Measurements from ENCODE around the gene EP400.

Gene EP400

DNA sequence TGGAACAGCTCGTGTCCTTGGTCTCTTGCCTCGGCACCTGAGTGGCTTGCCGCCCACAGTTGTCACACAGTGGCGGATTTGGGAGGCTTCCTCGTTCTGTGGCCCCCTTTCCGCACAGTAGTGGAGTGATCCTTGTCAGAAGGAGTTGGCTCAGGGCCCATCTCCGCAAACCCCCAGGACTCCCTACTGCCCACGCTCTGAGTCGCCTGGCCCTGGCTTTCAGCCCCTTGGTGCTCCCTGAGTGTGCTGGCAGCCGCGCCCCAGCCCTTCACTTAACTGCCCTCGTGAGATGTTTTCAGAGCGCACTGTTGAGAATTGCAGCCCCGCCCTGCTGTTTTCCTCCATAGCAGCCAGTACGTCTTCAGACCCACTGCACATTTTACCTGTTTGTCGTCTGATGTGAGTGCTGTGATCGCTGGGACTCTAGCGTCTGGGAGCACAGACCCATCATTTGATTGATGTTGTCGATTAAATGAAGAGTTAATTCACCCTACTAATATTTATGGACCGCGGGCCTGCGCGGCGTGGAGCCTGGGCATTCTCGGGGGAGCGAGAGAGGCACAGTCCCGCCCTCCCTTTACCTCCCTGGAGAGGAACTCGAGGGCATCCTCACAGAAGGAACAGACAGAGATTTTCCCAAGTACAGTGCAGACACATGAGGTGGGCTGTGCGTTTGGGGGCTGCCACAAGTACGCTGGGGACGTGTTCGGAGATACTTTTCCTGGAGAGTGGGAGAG is 102.6 kb downstream of the EP400 start:
- DNase-seq: no peak

DNA sequence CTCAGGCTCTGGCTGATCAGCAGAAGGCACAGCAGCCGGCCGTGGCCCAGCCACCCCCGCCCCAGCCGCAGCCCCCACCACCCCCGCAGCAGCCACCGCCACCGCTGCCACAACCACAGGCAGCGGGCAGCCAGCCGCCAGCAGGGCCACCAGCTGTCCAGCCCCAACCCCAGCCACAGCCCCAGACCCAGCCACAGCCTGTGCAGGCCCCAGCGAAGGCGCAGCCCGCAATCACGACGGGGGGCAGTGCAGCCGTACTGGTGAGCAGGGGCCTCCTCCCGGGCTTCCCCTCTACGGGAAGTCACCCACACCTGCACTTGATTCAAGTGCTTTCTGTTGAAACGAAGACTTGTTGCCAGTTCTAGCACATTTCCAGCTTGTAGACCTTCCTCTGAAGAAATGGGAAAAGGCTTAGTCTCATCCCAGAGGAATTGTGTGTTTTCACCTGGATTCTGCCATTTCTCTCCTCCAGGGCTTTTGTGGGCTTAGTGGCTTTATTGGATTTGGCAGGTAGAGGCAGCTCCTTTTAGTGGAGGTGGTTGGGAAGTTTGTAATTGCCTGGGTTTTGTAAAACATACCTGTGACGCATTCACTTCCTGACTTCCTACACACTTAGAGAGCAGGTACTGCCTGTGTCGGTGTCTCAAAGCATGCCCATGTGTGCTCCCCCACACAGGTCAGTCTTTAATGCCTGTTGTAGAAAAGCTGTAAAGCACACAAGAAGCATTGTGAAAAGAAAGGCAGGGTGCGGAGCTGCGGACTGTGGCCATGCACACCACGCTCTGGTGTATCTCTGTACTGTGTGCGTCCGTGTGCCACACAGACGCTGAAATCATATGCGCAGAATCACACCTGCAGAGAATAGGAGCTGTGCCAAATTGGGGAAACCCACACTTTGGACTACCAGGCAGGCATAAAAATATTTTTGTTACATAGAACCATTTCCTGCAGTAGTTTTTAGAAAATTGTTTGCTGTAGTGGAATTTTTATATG is 103.9 kb downstream of the EP400 start:
- DNase-seq: no peak

DNA sequence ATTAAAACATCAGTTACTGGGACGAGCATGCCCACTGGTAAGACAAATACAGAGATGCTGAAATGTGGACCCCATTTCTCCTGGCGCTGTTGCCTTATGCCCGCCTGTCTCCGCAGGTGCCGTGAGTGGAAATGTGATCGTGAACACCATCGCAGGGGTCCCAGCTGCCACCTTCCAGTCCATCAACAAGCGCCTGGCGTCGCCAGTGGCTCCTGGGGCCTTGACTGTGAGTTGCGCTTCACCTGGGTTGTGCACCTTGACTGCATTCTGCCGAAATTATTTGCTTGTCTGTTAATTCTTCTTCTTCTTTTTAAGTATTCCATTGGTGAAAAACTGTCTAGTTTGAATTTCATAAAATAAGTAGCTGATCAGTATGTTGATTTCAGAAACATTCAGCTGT is 105.2 kb downstream of the EP400 start:
- DNase-seq: no peak

DNA sequence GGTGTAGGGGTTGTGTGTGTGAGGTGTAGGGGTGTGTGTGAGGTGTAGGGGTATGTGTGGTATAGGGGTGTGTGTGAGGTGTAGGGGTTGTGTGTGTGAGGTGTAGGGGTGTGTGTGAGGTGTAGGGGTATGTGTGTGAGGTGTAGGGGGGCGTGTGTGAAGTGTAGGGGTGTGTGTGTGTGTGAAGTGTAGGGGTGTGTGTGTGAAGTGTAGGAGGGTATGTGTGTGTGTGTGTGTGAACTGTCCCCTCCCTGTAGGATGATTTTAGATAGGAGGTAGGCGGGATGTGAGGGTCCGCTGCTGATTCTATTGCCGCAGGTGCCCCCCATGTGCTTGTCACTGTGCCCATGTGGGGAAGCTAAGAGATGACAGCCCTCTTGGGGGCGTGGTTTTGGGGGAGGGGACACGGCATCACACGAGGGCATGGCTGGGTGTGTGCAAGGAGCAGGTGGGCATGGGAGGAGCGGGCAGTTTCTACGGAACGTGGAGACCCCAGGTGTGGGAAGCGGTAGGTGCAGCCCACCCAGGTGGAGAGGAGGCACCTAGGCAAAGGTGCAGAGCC is 105.9 kb downstream of the EP400 start:
- no peak for DNase-seq

DNA sequence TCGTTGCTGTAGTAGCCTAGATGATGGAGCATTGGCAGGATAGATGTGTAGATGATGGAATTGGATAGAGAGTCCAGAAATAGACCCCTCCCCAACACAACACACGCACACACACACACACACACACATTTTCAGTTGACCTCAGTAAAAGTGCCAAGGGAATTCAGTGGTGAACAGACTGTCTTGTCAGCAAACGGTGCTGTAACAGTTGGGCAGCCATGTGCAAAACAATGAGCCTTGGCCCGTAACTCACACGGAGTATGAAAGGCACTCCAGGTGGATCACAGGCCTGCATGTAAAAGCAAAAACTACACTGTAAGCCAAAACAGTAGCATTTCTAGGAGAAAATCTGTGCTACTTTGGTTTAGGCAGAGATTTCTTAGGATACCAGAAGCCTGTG is 106.6 kb downstream of the EP400 start:
- no peak for DNase-seq

DNA sequence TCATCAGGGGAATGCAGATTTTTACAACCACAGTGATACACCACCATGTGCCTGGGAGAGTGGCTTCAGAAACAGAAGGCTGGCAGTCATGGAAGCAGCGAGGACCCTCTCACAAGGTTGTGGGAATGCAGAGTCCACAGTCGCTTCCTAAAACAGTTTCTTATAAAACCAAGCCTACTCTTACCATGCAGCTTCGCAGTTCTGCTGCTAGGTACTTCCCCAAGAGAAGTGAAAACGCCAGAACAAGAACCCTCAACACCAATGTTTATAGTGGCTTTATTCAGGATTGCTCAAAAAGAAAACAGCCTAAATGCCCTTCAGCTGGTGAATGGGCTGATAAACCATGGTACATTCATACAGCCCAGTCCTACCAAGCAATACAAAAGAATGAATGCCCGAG is 107.2 kb downstream of the EP400 start:
- DNase-seq: no peak

DNA sequence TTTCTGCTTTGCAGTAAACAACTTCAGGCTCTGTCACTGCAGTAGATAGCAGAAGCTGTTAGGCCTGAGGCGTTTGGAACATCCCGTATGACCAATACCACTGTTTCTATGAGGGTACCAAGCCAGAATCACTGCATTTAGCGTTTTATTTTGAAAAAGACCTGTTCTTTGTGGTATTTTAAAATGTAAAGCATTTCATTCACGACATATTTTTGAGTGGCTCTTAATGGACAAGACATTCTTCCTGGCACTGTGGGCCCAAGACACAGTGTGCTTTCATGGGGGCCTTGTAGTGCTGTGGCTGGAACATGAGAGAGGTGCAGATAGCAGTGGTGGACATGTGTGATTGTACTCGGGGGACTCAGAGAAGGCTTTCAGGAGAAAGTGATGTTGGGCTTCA is 107.9 kb downstream of the EP400 start:
- DNase-seq: no peak

DNA sequence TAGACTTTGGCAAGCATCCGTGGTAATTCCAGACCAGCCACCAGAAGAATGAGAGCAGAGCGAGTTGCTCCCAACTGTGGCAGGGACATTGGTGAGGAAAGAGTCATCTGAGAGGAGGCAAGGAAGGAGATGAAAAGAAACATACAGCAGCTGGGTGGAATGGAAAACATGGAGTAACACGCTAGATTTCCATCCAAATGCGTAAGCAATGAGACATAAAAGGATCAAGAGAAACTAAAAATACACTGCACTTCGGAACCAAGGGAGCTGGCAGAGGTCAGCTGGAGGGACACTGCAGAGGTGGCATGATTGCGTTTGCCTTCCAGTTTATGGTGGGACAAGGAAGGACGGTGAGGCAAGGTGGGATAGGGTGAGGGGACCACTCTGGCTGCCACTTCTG is 111.5 kb downstream of the EP400 start:
- no peak for DNase-seq

DNA sequence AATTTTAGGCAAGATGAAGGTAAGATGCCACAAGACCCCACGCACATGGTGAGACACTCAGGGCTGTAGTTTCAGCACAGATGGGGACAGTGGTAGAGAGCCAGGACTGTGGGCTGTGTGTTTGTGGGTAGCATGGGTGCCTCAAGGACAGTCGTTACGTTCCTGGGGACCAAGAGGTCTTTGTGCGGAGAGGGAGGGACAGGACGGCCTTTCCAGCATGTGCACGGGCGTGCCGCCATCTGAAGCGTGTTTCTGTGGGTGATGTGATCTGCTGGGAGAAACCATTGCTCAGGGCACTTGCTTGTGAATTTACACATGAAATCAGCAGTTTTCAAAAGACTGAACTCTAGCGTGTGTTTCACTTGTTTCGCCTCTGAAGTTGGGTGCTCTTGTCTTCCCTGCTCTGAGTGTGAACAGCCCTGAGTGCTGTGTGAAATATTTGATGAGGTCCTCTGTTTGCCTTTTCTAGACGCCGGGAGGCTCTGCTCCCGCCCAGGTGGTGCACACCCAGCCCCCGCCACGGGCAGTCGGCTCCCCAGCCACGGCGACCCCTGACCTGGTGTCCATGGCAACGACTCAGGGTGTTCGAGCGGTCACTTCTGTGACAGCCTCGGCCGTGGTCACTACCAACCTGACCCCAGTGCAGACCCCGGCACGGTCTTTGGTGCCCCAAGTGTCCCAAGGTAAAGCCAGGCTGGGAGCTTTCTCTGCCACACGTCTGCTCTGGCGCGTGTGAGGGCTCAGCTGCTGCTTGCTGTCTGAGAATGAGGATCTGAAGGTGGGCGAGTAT is 112.1 kb downstream of the EP400 start:
- no peak for DNase-seq

DNA sequence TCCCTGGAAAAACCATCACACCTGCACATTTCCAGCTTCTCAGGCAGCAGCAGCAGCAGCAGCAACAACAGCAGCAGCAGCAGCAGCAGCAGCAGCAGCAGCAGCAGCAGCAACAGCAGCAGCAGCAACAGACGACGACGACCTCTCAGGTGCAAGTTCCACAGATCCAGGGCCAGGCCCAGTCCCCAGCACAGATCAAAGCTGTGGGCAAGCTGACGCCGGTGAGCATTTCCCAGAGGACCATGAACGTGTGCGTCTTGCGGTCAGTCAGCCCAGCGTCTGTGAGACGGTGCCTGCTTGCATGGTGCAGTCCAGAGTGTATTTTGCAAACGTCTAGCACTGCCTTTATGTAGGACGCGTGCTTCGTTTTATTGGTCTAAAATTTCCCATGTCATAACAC is 112.7 kb downstream of the EP400 start:
- DNase-seq: no peak

DNA sequence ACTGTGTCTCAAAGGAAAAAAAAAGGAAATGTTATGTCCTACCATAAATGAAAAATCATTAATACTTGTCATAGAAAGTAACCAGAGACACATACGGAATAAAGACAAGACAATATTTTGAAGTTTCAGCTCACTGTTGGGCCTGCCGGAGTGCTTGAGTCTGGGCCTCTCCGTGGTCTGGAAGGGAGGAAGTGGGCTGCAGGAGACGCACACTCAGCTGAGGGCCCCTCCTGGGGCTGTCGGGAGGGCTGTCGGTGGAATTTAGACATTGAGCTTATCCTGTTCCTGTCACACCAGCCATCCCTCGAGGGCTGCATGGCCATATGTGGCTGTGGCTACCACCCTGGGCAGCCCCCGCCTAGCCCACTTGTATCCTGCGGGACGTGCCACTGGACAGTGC is 113.7 kb downstream of the EP400 start:
- no peak for DNase-seq

DNA sequence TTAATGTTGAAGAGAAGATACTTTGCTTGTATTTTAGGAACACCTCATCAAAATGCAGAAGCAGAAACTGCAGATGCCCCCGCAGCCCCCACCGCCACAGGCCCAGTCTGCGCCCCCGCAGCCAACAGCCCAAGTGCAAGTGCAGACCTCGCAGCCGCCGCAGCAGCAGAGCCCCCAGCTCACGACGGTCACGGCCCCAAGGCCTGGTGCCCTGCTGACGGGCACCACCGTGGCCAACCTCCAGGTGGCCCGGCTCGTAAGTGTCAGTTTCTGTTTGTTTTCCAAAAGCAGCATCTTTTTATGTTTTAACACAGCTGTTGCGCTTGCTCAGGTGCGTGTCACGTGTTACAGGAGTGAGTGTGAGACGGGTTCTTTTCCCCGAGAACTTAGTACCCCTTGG is 114.9 kb downstream of the EP400 start:
- no peak for DNase-seq

DNA sequence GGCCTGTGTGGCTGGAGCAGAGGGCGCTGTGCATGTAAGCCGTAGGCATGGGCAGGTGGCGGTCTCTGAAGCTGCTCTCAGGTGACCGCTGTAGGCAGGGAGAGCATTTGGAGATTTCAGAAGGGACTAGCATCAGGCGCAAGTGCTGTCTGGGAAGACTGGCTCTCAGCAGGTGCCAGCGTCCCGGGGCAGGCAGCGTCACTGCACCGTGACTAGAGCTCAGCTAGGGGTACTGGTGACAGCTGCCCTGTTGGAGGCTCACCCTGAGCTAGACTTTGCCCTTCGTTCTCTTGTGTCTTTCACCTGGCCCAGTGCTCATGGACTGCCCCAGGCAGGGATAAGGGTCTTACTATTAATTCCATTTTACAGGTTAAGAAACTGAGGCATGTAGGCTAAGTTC is 115.5 kb downstream of the EP400 start:
- no peak for DNase-seq

DNA sequence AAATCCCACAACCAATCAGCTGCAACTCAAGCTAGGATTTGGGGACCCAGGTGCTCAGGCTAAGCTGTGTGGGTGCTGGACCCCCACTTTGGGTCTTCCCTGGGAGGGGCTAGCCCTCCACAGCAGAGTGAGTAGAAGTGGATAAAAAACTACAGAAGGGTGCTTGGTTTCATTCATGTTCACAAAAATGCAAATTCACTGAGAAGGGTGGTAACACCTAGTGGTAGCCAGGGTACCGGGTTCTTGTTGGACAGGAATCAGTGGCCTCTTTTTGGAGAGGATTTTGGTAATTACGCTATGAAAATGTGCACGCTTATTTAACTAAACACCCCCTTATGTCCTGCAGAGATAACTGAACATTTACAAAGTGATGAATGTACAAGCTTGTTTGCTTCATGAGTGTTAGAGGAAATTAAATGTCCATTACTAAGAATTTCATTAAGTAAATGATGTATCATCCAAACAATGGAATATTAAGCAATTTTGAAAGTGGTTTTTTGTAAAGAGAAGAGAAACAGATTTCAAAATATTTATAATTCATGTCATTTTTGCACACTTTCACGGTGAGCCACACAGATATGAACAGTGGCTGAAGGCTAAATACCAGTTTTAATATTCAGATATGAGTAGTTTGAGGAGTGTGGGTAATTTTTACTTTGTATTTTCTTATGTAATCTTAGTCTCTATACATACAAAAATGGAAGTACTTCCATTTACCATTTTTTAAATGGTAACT is 116.0 kb downstream of the EP400 start:
- no peak for DNase-seq

DNA sequence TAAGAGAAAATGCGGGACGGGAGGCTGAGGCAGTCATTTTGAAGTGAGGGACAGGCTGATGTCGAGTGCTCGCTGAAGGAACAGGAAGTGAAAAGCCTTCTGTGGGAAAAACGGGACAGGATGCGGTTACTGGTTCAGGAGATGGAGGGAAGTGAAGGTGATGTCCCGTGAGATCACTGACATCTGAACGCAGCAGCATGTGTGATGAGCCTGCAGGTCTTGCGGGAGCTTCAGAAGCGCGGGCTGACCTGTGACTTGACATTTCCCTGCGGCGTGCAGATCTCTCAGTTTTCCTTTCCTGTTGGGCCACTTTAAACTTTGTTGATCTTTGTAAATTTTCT is 116.6 kb downstream of the EP400 start:
- DNase-seq: no peak

DNA sequence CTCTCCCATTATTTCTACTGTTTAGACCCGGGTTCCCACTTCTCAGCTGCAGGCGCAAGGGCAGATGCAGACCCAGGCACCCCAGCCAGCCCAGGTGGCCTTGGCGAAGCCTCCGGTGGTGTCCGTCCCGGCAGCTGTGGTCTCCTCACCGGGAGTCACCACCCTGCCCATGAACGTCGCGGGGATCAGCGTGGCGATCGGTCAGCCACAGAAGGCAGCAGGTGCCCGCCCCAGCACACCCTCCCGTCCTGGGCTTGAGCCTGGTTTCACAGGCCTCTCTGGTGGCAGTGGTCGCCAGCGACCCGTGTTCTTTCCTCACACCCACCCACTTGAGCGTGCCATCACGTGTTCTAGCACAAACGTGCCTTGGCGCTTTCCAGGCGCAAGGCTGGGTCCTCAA is 117.0 kb downstream of the EP400 start:
- DNase-seq: no peak

DNA sequence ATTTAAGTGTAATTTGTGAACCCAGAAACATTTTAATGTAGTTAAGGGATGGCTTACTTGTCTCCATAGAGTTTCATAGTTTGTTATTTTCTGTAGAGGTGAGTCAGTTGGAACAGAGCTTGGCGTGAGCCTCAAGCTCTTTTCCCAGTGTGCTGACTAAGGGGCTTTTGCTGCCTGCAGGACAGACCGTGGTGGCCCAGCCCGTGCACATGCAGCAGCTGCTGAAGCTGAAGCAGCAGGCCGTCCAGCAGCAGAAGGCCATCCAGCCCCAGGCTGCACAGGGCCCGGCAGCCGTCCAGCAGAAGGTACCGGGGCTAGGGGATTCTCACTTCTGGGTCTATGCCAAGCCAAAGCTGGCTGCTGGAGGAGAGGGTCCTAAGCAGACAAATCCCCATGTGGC is 117.4 kb downstream of the EP400 start:
- DNase-seq: no peak

DNA sequence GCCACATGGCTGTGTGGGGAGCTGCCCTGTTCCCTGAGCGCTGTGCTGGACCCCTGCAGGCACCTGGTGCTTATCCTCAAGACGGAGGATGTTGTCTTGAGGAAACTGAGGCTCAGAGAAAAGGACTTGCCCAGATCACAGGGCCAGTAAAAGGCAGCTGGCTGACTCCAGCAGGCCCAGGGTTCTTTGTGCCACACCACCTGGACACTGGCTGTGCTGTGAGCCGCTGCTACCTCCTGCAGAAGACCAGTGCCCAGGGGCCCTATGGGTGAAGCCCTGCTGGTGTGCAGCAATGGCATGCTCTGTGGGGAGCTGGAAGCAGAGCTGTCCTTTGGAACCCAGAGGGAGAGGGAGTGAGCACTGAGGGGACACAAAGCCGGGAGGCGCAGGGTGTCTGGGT is 118.5 kb downstream of the EP400 start:
- DNase-seq: no peak

DNA sequence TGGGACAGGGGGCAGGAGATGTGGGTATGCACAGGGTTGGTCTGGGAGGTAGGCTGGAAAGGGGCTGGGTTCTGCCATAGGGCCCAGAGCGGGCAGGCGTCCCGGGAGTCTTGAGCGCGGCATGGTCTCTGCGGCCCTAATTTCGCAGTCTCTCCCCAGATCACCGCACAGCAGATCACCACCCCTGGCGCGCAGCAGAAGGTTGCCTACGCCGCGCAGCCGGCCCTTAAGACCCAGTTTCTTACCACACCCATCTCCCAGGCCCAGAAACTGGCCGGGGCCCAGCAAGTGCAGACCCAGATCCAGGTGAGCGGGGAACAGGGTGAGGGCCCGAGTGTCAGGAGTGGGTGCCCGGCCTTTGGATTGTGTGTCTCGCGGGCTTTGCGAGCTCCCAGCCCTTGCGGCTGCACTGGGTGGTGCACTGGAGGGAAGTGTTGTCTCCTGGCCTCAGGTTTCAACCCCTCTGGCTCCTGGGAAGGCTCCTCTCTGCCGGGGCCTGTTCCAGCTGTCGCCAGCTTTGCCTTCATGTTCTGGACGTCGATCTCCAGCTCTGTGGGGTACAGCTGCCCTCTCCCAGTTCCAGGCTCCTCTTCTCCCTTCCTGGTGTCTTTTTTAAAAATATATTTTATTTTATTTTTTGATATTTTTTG is 119.7 kb downstream of the EP400 start:
- no peak for DNase-seq

DNA sequence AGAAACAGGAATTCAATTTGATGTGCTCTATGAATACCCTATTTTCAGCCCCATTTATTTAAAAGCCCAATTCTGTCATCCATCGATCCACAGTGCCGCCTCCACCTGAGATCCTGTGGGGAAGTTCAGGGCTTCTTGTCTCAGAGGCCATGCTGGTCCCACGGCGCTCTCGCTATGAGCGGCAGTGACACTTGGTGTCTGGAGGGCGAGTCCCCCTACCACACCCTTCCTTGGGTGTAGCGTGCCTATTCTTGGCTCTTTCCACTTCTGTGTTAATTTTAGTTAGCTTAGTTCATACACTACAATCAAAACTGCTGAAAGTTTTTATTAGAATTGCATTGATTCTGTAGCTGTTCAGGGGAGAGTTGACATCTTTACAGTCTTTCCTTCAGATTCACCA is 120.6 kb downstream of the EP400 start:
- no peak for DNase-seq

DNA sequence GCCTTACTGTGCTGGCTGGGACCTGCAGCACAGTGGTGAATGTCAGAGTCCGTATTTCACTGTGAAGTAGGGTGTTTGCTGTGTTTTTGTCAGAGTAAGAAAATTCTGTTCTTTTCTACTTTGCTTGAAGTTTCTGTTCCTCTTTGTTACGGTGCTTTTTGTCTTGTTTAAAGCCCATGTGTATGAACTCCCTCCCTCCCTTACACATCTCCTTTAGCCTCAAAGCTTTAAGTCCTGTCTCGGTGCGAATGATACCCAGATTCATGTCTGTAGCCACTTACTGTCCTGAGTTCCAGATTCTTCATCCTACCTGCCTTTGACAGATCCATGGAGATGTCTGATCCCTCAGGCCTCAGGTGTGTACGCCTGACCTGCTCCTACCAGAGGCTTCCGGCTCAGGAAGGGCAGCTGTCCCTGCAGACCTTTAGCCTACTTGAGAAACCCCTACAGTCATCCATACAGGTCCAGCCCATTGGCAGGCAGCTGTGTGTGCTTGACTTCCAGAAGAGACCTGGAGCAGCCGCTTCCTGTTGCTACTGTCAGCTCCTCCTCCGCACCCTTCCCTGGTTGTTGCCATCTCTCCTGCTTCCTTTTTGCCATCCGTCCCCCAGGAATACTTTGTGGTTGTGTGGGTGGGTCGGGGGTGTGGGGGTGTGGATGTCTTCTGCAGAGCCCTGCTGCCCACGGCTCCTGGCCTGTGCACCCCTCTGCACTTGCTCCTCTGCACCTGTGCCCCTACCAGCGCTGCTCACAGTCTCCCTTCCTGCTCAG is 121.5 kb downstream of the EP400 start:
- DNase-seq: no peak

All from NCI-H446 (cell line).